ENCODE measurements around the gene TRPC4.

GRCh38 chr13:37878496-37878895 is 8.9 kb upstream of the TRPC4 start:
- TF ChIP-seq CTCF (IDR thresholded peaks at IDR 0.05) (no peak), POLR2A (IDR thresholded peaks at IDR 0.05) (no peak)

Measured in transverse colon (tissue), 3 donors.